Measurements from ENCODE around the gene RNF220. TPM values are rescaled to one million over a fixed set of nuclear protein-coding genes. Genes with fewer than 3 reads are reported as not detected.

RNF220 gene
- polyA plus RNA-seq, 1 donor from 2014 or later, result 142 TPM

GRCh38 chr1:44543064-44543744, 138.1 kb downstream of the RNF220 start:
- no peak overlapping the region for H3K27ac ChIP-seq (ENCODE audit: low read length)
- H2AFZ ChIP-seq (ENCODE audit: low read depth, low read length), result no peak overlapping the region
- H3K79me2 ChIP-seq (replicated peaks; ENCODE audit: insufficient read depth, low read length), result no peaks in the 10 kb centered on the region
- H3F3A ChIP-seq (ENCODE audit: insufficient read depth, low read length, poor library complexity, severe bottlenecking), result no peaks in the 10 kb centered on the region
- H3K4me3 ChIP-seq (ENCODE audit: low read length), result no peak overlapping the region
- H3K4me2 ChIP-seq (ENCODE audit: low read length), result no peak overlapping the region
- no peak for TF ChIP-seq CTCF (IDR thresholded peaks at IDR 0.05; ENCODE audit: poor library complexity, severe bottlenecking)
- TF ChIP-seq RAD21 (conservative IDR thresholded peaks at IDR 0.05), result no peak
- TF ChIP-seq EZH2 (IDR thresholded peaks at IDR 0.05; ENCODE audit: borderline replicate concordance, insufficient read depth, low read length, poor library complexity, severe bottlenecking), result no peak
- TF ChIP-seq MXI1 (conservative IDR thresholded peaks at IDR 0.05; ENCODE audit: poor library complexity, severe bottlenecking), result no peak
- TF ChIP-seq POLR2AphosphoS5 (IDR thresholded peaks at IDR 0.05), result no peak
- no peak for TF ChIP-seq REST (IDR thresholded peaks at IDR 0.05; ENCODE audit: borderline replicate concordance)
- no peak for TF ChIP-seq EP300 (conservative IDR thresholded peaks at IDR 0.05; ENCODE audit: poor library complexity, severe bottlenecking)
- TF ChIP-seq SMC3 (conservative IDR thresholded peaks at IDR 0.05; ENCODE audit: poor library complexity), result no peak
- TF ChIP-seq TAF1 (IDR thresholded peaks at IDR 0.05; ENCODE audit: low read depth), result no peak
- H3K9me2 ChIP-seq (ENCODE audit: insufficient read depth, low read length), result no peaks in the 10 kb centered on the region
- H3K9me3 ChIP-seq (ENCODE audit: low read length), result no peaks in the 10 kb centered on the region
- H3K36me3 ChIP-seq (ENCODE audit: insufficient read depth, low read length), result no peaks in the 10 kb centered on the region
- no peak overlapping the region for H3K9ac ChIP-seq (ENCODE audit: low read length)
- H3K27me3 ChIP-seq (ENCODE audit: insufficient read depth, low read depth, low read length), result peaks cover 27% of the 10 kb centered on the region
- no peaks in the 10 kb centered on the region for H4K20me1 ChIP-seq (ENCODE audit: insufficient read depth)

- Histone ChIP-seq H4K20me1 (ENCODE audit: insufficient read depth) (no peaks in the 10 kb centered on the region), H3K4me2 (ENCODE audit: low read length) (no peak overlapping the region), H3K4me3 (ENCODE audit: low read length) (no peak overlapping the region), H2AFZ (ENCODE audit: low read depth, low read length) (no peak overlapping the region), H3K79me2 (replicated peaks; ENCODE audit: insufficient read depth, low read length) (no peaks in the 10 kb centered on the region), H3K9ac (ENCODE audit: low read length) (no peak overlapping the region), H3K9me2 (ENCODE audit: insufficient read depth, low read length) (no peaks in the 10 kb centered on the region), H3K36me3 (ENCODE audit: insufficient read depth, low read length) (no peaks in the 10 kb centered on the region), H3K9me3 (ENCODE audit: low read length) (no peaks in the 10 kb centered on the region), H3K27ac (ENCODE audit: low read length) (no peak overlapping the region), H3F3A (ENCODE audit: insufficient read depth, low read length, poor library complexity, severe bottlenecking) (no peaks in the 10 kb centered on the region), H3K27me3 (ENCODE audit: insufficient read depth, low read depth, low read length) (peaks cover 27% of the 10 kb centered on the region)
- TF ChIP-seq SMC3 (conservative IDR thresholded peaks at IDR 0.05; ENCODE audit: poor library complexity), result no peak
- TF ChIP-seq MXI1 (conservative IDR thresholded peaks at IDR 0.05; ENCODE audit: poor library complexity, severe bottlenecking), result no peak
- TF ChIP-seq RAD21 (conservative IDR thresholded peaks at IDR 0.05), result no peak
- TF ChIP-seq POLR2AphosphoS5 (IDR thresholded peaks at IDR 0.05), result no peak
- TF ChIP-seq EZH2 (IDR thresholded peaks at IDR 0.05; ENCODE audit: borderline replicate concordance, insufficient read depth, low read length, poor library complexity, severe bottlenecking), result no peak
- TF ChIP-seq EP300 (conservative IDR thresholded peaks at IDR 0.05; ENCODE audit: poor library complexity, severe bottlenecking), result no peak
- no peak for TF ChIP-seq CTCF (IDR thresholded peaks at IDR 0.05; ENCODE audit: poor library complexity, severe bottlenecking)
- TF ChIP-seq TAF1 (IDR thresholded peaks at IDR 0.05; ENCODE audit: low read depth), result no peak
- TF ChIP-seq REST (IDR thresholded peaks at IDR 0.05; ENCODE audit: borderline replicate concordance), result no peak
Observed at GRCh38 chr1:44543786-44544185, 138.7 kb downstream of the RNF220 start.
